Measurements from ENCODE around the gene CLTCL1.

DNA sequence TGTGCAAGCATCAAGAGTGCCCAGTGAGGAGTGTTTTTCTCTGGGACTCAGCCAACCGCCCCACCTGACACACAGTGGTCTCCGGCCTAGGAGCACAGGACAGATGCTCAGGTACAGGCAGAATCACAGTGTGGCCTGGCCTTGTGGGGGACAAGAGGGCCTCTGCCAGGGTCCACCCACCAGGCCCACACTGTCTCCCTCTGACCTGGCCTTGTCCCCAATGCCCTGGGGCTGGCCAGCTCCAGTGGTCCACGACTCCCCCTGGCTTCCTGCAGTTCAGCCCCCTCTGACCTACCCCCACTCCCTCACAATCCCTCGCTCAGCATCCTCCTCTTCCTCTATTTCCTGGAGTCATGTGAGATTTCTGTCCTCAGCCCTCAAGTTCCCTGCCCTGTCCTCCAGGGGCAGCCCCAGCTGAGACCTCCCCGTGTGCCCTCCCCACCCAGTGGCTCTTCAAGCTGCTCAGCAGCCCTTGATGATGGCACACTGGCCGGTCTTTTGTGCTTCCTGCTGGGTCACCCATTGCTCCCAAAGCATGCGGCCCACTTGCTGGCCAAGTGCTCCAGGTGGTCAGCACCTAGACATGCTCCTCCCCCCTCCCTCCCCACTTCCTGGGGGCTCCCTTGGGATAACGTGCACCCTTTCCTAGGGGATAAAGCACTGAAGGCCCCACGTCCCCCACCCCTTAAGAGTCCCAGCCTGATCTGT lies 158.7 kb downstream of the CLTCL1 start:
- TF ChIP-seq, protein P1, sequence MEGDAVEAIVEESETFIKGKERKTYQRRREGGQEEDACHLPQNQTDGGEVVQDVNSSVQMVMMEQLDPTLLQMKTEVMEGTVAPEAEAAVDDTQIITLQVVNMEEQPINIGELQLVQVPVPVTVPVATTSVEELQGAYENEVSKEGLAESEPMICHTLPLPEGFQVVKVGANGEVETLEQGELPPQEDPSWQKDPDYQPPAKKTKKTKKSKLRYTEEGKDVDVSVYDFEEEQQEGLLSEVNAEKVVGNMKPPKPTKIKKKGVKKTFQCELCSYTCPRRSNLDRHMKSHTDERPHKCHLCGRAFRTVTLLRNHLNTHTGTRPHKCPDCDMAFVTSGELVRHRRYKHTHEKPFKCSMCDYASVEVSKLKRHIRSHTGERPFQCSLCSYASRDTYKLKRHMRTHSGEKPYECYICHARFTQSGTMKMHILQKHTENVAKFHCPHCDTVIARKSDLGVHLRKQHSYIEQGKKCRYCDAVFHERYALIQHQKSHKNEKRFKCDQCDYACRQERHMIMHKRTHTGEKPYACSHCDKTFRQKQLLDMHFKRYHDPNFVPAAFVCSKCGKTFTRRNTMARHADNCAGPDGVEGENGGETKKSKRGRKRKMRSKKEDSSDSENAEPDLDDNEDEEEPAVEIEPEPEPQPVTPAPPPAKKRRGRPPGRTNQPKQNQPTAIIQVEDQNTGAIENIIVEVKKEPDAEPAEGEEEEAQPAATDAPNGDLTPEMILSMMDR (IDR thresholded peaks at IDR 0.05; ENCODE audit: insufficient read depth, low read length): no peak
- TF ChIP-seq, protein P2, sequence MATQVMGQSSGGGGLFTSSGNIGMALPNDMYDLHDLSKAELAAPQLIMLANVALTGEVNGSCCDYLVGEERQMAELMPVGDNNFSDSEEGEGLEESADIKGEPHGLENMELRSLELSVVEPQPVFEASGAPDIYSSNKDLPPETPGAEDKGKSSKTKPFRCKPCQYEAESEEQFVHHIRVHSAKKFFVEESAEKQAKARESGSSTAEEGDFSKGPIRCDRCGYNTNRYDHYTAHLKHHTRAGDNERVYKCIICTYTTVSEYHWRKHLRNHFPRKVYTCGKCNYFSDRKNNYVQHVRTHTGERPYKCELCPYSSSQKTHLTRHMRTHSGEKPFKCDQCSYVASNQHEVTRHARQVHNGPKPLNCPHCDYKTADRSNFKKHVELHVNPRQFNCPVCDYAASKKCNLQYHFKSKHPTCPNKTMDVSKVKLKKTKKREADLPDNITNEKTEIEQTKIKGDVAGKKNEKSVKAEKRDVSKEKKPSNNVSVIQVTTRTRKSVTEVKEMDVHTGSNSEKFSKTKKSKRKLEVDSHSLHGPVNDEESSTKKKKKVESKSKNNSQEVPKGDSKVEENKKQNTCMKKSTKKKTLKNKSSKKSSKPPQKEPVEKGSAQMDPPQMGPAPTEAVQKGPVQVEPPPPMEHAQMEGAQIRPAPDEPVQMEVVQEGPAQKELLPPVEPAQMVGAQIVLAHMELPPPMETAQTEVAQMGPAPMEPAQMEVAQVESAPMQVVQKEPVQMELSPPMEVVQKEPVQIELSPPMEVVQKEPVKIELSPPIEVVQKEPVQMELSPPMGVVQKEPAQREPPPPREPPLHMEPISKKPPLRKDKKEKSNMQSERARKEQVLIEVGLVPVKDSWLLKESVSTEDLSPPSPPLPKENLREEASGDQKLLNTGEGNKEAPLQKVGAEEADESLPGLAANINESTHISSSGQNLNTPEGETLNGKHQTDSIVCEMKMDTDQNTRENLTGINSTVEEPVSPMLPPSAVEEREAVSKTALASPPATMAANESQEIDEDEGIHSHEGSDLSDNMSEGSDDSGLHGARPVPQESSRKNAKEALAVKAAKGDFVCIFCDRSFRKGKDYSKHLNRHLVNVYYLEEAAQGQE (IDR thresholded peaks at IDR 0.05; ENCODE audit: insufficient replicate concordance, low read depth): no peak
